VCaP (cell line): ENCODE data around the gene ASMTL.
A peak's percentile ranks its signal among the peaks of the same experiment; 100 is the strongest.

Experiments
- H3K27ac ChIP-seq: fragments of 450-650 bp; 2 replicates; pipeline ENCODE4 v1.5.1; 2017
- TF ChIP-seq, protein P1 (sequence below): fragments of 450-650 bp; conservative IDR thresholded peaks from 2 replicates; pipeline ENCODE4 v1.5.1; 2017; ENCODE audit warnings: mild to moderate bottlenecking, moderate library complexity

ASMTL gene

DNA sequence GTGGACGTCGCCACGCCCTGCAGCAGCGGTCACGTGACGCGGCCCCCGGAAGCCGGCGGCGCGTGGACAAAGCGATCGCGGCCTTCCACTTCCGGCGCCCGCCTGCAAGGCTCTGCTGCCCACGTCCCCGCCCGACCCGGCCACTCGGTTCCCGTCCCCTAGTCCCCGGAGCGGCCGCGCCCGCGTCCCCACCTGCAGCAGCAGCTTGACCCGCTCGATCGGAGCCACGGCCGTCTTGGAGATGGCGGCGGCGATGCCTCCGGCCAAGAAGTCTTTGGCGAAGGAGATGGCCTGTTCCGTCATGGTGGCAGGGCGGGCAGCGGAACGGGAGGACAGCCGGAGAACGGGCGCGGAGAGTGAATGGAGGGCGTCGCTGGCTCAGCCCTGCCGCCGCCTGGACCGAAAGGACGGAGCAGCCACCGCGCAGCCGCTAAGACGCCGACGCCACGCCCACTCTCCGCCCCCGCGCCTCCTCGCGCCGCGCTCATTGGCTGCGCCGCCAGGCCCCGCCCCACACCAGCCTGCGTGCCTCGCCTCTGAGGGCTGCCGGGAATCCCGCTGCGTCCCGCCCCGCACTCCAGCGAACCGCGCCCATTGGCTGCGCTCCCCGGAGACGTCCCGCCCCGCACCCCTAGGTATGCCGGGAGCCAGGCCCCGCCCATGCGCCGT, 60.9 kb downstream of the ASMTL start, which contains the start of gene SLC25A6:
SLC25A6 (minus strand) TSS at position 407 of the 669 bp plus-strand sequence; CDS start at position 303, 104 bp downstream.
- TF ChIP-seq, protein P1, sequence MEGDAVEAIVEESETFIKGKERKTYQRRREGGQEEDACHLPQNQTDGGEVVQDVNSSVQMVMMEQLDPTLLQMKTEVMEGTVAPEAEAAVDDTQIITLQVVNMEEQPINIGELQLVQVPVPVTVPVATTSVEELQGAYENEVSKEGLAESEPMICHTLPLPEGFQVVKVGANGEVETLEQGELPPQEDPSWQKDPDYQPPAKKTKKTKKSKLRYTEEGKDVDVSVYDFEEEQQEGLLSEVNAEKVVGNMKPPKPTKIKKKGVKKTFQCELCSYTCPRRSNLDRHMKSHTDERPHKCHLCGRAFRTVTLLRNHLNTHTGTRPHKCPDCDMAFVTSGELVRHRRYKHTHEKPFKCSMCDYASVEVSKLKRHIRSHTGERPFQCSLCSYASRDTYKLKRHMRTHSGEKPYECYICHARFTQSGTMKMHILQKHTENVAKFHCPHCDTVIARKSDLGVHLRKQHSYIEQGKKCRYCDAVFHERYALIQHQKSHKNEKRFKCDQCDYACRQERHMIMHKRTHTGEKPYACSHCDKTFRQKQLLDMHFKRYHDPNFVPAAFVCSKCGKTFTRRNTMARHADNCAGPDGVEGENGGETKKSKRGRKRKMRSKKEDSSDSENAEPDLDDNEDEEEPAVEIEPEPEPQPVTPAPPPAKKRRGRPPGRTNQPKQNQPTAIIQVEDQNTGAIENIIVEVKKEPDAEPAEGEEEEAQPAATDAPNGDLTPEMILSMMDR: no peak
- peak within 1 kb of the TSS; percentile 100 for H3K27ac ChIP-seq

DNA sequence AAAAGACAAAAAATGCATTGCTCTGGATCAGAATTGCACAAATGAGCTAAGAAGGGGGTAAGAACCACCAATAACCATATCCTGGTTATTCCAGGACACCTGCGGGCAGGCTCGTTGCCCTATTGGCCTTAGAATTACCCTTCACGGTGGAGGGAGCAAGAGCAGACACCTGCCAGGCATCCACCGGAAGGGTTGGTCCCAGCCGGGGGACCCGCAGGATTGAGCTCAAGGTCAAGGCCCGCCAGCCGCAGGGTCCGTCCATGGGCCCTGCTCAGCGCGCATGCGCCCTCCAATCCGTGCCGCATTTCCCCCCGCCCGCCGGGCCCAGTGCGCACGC, 61.4 kb downstream of the ASMTL start:
- TF ChIP-seq, protein P1: no peak
- peak overlapping the region; percentile 100 for H3K27ac ChIP-seq

DNA sequence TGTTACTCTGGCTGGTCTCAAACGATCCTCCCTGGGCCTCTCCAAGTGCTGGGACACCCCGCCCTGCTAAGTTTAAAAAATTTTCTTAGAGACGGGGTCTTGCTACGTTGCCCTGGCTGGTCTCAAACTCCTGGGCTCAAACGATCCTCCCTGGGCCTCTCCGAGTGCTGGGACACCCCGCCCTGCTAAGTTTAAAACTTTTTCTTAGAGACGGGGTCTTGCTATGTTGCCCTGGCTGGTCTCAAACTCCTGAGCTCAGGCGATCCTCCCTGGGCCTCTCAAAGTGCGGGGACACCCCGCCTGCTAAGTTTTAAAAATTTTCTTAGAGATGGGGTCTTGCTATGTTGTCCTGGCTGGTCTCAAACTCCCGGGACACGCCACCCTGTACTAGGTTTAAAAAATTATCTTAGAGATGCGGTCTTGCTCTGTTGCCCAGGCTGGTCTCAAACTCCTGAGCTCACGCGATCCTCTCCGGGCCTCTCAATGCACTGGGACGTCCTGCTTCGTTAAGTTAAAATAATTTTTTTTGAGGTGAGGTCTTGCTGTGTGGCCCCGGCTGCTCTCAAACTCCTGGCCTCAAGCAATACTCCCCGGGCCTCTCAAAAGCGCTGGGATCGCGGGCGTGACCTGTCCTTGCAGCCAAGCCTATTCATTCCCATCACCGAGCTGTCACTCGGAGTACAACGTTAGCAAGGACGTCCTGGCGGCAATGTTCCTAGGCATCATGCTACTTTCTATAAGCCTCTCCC, 61.9 kb downstream of the ASMTL start:
- H3K27ac ChIP-seq: peak overlapping the region; percentile 100
- TF ChIP-seq, protein P1: no peak

DNA sequence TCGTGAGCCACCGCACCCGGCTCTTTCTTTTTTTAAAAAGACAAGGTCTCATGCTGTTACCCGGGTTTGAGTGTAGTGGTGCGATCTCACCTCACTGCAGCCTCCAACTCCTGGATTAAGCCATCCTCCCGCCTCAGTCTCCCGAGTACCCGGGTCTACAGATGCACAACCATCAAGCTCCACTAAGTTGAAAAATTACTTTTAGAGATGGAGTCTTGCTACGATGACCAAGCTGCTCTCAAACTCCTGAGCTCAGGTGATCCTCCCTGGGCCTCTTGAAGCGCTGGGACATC, 62.8 kb downstream of the ASMTL start:
- TF ChIP-seq, protein P1: no peak
- peak overlapping the region; percentile 100; the same call in 1 of the 2 replicates for H3K27ac ChIP-seq

DNA sequence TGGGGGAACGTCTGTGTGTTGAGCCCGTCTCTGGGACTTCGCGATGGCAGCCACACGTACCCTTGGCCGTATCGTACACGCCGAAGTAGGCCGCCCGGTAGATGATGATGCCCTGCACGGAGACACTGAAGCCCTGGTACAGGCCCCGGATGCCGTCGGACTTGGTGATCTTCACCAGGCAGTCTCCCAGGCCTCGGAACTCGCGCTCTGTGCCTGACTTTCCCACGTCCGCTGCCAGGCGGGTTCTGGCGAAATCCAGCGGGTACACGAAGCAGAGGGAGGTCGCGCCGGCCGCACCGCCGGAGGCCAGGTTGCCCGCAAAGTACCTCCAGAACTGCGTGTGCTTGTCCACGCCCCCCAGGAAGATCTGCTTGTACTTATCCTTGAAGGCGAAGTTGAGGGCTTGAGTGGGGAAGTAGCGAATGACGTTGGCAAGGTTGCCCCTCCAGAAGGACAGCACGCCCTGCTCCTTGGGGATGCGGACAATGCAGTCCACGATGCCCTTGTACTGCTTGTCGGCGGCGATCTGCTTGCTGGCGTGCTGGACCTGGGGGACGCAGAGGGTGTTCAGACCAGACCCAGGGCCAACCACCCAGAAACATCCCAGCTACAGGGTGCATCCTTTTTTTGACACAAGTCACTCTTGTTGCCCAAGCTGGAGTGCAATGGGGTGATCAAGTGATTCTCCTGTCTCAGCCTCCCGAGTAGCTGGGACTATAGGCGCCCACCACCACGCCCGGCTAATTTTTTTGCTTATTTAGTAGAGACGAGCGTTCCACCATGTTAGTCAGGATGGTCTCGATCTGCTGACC, 63.3 kb downstream of the ASMTL start:
- no peak overlapping the region for H3K27ac ChIP-seq
- TF ChIP-seq, protein P1: no peak

DNA sequence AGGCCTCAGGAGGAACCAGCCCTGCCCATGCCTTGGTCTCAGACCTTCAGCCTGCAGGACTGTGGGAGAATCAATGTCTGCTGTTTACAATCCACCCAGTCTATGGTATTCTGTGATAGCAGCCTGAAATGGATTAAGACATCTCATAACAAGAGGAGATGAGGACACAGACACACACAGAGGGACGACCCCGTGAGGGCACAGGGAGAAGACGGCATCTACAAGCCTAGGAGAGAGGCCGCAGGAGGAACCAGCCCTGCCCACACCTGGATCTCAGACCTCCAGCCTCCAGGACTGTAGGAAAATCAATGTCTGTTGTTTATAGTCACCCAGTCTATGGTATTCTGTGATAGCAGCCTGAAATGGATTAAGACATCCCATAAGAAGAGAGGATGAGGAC, 64.1 kb downstream of the ASMTL start:
- H3K27ac ChIP-seq: no peak overlapping the region
- TF ChIP-seq, protein P1: no peak

DNA sequence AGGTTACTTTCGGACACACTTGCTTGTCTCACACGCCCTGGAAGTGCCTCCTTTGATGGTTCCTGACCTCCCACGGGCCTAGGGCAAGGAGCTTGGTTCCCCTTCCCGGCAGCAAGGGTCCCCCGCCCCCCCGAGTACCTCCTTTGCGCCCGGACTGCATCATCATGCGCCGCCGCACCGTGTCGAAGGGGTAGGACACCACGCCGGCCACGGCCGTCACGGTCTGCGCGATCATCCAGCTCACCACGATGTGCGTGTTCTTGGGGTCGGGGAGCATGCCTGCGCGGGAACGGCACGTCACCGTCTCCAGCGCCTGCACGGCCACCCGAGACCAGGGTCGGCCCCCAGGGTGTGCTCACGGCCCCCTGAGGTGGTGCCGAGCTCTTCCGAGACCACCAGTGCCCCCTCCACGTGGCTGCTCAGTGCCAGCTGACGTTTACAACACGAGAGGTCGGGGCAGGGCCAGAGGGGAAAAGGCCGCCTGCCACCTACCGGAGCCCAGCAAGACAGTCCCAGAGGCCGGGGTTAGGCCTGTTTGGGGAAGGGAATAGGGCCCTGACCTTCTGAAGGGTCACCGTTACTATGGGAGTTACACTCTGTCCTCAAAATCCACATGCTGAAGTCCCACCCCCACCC, 65.5 kb downstream of the ASMTL start:
- no peak overlapping the region for H3K27ac ChIP-seq
- TF ChIP-seq, protein P1: no peak
